Ectodermal cell (in vitro differentiated cells): ENCODE measurements around the gene NFAT5.
"Not testable (repeated sequence)": the region's sequence is repeated elsewhere in the genome, so short reads cannot be mapped to it uniquely, and the experiment has no call there.

ENCODE experiments used
- H3K27ac ChIP-seq: 2 replicates; pipeline ENCODE4 v1.7.0; 2013; ENCODE audit warnings: mild to moderate bottlenecking, low read depth, low read length; ENCODE audit not compliant: insufficient read depth, poor library complexity, severe bottlenecking
- H3K27me3 ChIP-seq: 2 replicates; pipeline ENCODE4 v1.7.0; 2013; ENCODE audit warnings: mild to moderate bottlenecking, low read length; ENCODE audit not compliant: insufficient read depth, control insufficient read depth, poor library complexity, severe bottlenecking
- H3K36me3 ChIP-seq: one replicate; pipeline ENCODE4 v1.7.0; 2013; ENCODE audit warnings: low read length; ENCODE audit not compliant: control insufficient read depth, insufficient read depth
- H3K4me1 ChIP-seq: one replicate; pipeline ENCODE4 v1.7.0; 2013; ENCODE audit warnings: low read length; ENCODE audit not compliant: control insufficient read depth, insufficient read depth
- H3K4me3 ChIP-seq: 2 replicates; pipeline ENCODE4 v1.7.0; 2013; ENCODE audit warnings: low read depth, low read length, control low read depth; ENCODE audit not compliant: insufficient read depth
- H3K9me3 ChIP-seq: 2 replicates; pipeline ENCODE4 v1.7.0; 2013; ENCODE audit warnings: mild to moderate bottlenecking, low read length, moderate library complexity; ENCODE audit not compliant: control insufficient read depth
- WGBS, 2 experiments: methylation state at CpG; one replicate each; pipeline ENCODE4 v1.1.7; 2013; ENCODE audit warnings: missing lambda C conversion rate in 2 of 2; 5-methylcytosine and 5-hydroxymethylcytosine counted together

NFAT5 gene

DNA sequence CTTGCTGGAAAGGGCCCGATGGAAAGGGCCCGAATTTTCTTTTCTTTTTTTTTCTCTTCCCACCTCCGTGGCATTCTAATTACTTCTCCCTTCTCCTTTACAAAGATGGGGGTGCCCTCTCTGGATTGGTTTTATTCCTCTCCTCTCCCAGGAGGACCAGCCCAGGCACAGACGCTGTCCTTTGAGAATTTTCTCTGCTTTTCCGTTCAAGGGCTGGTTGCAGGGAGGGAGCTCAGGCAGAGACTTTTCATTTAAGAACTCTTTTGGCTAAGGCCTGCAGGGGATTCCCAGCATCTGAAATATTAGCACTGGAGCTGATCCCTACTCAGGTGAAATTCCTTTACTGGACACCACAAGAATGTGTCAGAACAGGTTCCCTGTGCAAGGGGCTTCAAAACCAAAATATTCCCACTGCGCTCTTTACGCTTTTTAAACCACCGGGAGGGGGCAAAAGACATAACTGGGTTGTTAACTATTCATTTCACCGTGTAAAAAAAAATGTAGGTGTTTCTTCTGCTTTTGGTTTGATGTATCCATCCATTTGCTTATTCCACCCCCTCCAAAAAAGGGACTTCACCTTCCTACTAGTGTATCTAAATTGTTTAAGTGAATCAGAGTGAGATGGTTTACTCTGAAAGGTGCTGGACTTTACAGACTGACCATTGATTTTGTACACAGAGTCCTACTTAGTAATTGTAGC, 1.4 kb downstream of the NFAT5 start:
- Histone ChIP-seq H3K27ac (peak overlapping the region; percentile 86), H3K9me3 (no peaks in the 10 kb centered on the region), H3K4me3 (peak overlapping the region; percentile 85), H3K36me3 (no peaks in the 10 kb centered on the region), H3K27me3 (no peaks in the 10 kb centered on the region), H3K4me1 (peaks cover 20% of the 10 kb centered on the region)
- WGBS, 2 experiments, result 5 to 9% methylated on average over 8 to 9 of the region's 9 CpGs

DNA sequence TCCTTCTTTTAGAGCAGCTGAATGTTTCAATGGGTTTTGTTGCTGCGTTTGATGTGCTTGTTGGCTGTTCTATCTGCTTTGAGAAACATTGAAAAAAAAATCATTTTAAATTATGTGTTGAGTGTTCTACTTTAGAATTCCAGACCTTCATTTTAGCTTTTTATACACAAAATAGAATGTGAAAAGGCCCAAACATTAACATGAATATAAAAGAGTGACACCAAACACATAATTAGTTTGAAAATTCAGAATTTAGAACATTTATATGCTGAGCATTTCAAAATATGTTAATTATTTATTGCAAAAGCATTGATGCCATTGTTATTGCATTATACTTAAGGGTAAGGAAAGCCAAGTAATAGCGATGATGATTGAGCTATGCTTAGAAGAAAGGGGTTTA, 2.9 kb downstream of the NFAT5 start:
- no peaks in the 10 kb centered on the region for H3K9me3 ChIP-seq
- no peaks in the 10 kb centered on the region for H3K36me3 ChIP-seq
- no peak overlapping the region for H3K27ac ChIP-seq
- H3K4me1 ChIP-seq, result peaks cover 17% of the 10 kb centered on the region
- no peak overlapping the region for H3K4me3 ChIP-seq
- no peaks in the 10 kb centered on the region for H3K27me3 ChIP-seq
- 80 to 92% methylated on average over 2 of the region's 2 CpGs for WGBS, 2 experiments

DNA sequence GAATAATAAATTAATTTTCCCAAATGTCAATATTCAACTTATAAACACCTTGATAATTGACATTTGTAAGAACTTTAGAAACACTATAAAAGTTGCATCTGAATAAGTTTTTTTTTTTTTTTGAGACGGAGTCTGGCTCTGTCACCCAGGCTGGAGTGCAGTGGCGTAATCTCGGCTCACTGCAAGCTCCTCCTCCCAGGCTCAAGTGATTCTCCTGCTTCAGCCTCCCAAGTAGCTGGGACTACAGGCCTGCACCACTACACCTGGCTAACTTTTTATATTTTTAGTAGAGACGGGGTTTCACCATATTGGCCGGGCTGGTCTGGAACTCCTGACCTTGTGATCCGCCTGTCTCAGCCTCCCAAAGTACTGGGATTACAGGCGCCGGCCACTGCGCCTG, 13.0 kb downstream of the NFAT5 start:
- not testable (repeated sequence) for H3K27me3 ChIP-seq, H3K4me1 ChIP-seq, H3K27ac ChIP-seq, H3K36me3 ChIP-seq, H3K9me3 ChIP-seq, H3K4me3 ChIP-seq
- 75 to 94% methylated on average over 6 to 9 of the region's 9 CpGs for WGBS, 2 experiments

GRCh38 chr16:69579783-69580481, 14.2 kb downstream of the NFAT5 start:
- H3K27ac ChIP-seq, result no peak overlapping the region
- no peaks in the 10 kb centered on the region for H3K4me1 ChIP-seq
- no peaks in the 10 kb centered on the region for H3K36me3 ChIP-seq
- no peaks in the 10 kb centered on the region for H3K9me3 ChIP-seq
- H3K27me3 ChIP-seq, result no peaks in the 10 kb centered on the region
- H3K4me3 ChIP-seq, result no peak overlapping the region
- 97 to 99% methylated on average over 2 of the region's 2 CpGs for WGBS, 2 experiments

- Histone ChIP-seq H3K4me3 (no peak overlapping the region), H3K27me3 (no peaks in the 10 kb centered on the region), H3K9me3 (no peaks in the 10 kb centered on the region), H3K27ac (no peak overlapping the region), H3K36me3 (no peaks in the 10 kb centered on the region), H3K4me1 (no peaks in the 10 kb centered on the region)
Measured at GRCh38 chr16:69581297-69581696, 15.5 kb downstream of the NFAT5 start.

DNA sequence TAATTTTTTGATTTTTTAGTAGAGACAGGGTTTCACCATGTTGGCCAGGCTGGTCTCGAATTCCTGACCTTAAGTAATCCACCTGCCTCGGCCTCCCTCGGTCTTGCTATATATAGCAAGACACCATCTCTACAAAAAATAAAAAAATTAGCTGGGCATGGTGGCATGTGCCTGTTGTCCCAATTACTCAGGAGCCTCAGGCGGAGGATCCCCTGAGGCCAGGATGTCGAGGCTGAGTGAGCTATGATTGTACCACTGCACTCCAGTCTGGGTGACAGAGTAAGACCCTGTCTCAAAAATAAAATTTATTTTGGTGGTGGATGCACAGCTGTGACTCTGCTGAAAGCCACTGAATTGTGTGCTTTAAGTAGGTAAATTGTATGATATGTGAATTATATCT, 18.7 kb downstream of the NFAT5 start:
- not testable (repeated sequence) for H3K36me3 ChIP-seq

GRCh38 chr16:69589434-69590269, 23.9 kb downstream of the NFAT5 start:
- Histone ChIP-seq H3K9me3 (no peaks in the 10 kb centered on the region), H3K27me3 (no peaks in the 10 kb centered on the region), H3K4me1 (no peaks in the 10 kb centered on the region), H3K4me3 (no peak overlapping the region), H3K36me3 (no peaks in the 10 kb centered on the region), H3K27ac (no peak overlapping the region)
- WGBS, 2 experiments, result 93 to 94% methylated on average over 6 of the region's 7 CpGs

More for the DNA sequence above, 18.7 kb downstream of the NFAT5 start:
- H3K9me3 ChIP-seq, H3K27ac ChIP-seq, H3K27me3 ChIP-seq, H3K4me1 ChIP-seq, H3K4me3 ChIP-seq: not testable (repeated sequence)
- WGBS, 2 experiments, result 89 to 96% methylated on average over 5 of the region's 5 CpGs

GRCh38 chr16:69590590-69590989, 24.8 kb downstream of the NFAT5 start:
- WGBS, 2 experiments, result 91 to 97% methylated on average over 2 to 3 of the region's 3 CpGs
- Histone ChIP-seq H3K4me3 (no peak overlapping the region), H3K9me3 (no peaks in the 10 kb centered on the region)

GRCh38 chr16:69593751-69594255, 28.0 kb downstream of the NFAT5 start:
- Histone ChIP-seq H3K27me3 (no peaks in the 10 kb centered on the region), H3K27ac (no peak overlapping the region), H3K4me1 (no peaks in the 10 kb centered on the region), H3K4me3 (no peak overlapping the region), H3K36me3 (no peaks in the 10 kb centered on the region), H3K9me3 (no peaks in the 10 kb centered on the region)
- WGBS, 2 experiments, result 100% methylated on average over 3 of the region's 4 CpGs

More at GRCh38 chr16:69590590-69590989, 24.8 kb downstream of the NFAT5 start:
- no peaks in the 10 kb centered on the region for H3K4me1 ChIP-seq
- H3K27me3 ChIP-seq, result no peaks in the 10 kb centered on the region
- H3K27ac ChIP-seq, result no peak overlapping the region
- H3K36me3 ChIP-seq, result no peaks in the 10 kb centered on the region
